H1 (cell line): ENCODE data around the gene DNMT3L. TPM values are rescaled to one million over a fixed set of nuclear protein-coding genes. Genes with fewer than 3 reads are reported as not detected.

ENCODE experiments used
- CHD2 ChIP-seq: IDR thresholded peaks from 2 replicates; pipeline ENCODE4 v1.6.1; 2012; ENCODE audit warnings: low read length, improper control_type of control experiment
- JUN ChIP-seq: IDR thresholded peaks from 2 replicates; pipeline ENCODE4 v1.6.1; 2011; ENCODE audit warnings: low read depth, mild to moderate bottlenecking, improper control_type of control experiment, low read length
- KDM5A ChIP-seq: fragments of 200-600 bp; IDR thresholded peaks from 2 replicates; pipeline ENCODE4 v1.7.1; 2012; ENCODE audit warnings: mild to moderate bottlenecking, low read length, inconsistent platforms, mixed read lengths
- MAFK ChIP-seq: IDR thresholded peaks from 2 replicates; pipeline ENCODE4 v1.6.1; 2012; ENCODE audit warnings: low read depth, mild to moderate bottlenecking, improper control_type of control experiment, low read length
- NRF1 ChIP-seq: IDR thresholded peaks from 2 replicates; pipeline ENCODE4 v1.6.1; 2011; ENCODE audit warnings: mild to moderate bottlenecking, low read depth, low read length, improper control_type of control experiment
- polyA plus RNA-seq, 7 experiments: library from polyadenylated mRNA; depleted of rRNA in 3 of 7; stranded (reverse) in 5 of 7; unstranded in 2 of 7; fragments of >200 nt in 5 of 7; fragments of 200-250 nt in 2 of 7; gene quantifications; 1 replicate in 5 of 7; 2 replicates in 1 of 7; 4 replicates in 1 of 7; pipeline versions ENCODE4 v1.2.1 to v1.2.3, GENCODE V29; 2011 to 2013; ENCODE audit warnings: missing spikeins in 2 of 7, mixed read lengths in 2 of 7
- total RNA-seq: library from RNA; stranded (reverse); fragmentation: NEBNext Ultra II Directional; extraction: Animal tissue kit (Norgen Biotek cat#: 25700); gene quantifications from 2 replicates; pipeline ENCODE4 v1.2.1, GENCODE V29; 2021
- TF ChIP-seq, protein P1 (sequence below): fragments of 300-600 bp; sonication (generic); IDR thresholded peaks from 2 replicates; pipeline ENCODE4 v1.7.1; 2012; ENCODE audit warnings: low read length, moderate library complexity, mild to moderate bottlenecking, inconsistent platforms; ENCODE audit not compliant: insufficient replicate concordance
- TF ChIP-seq, protein P2 (sequence below), 3 experiments: IDR thresholded peaks; 1 replicate in 2 of 3; 2 replicates in 1 of 3; pipeline versions ENCODE4 v1.5.1 to v1.6.1; 2011; ENCODE audit warnings: low read length in 3 of 3, mild to moderate bottlenecking in 3 of 3, inconsistent platforms in 2 of 3, low read depth in 1 of 3, moderate library complexity in 1 of 3; ENCODE audit not compliant: insufficient read depth in 1 of 3; ENCODE audit errors: control extremely low read depth in 1 of 3

DNMT3L gene
- total and polyA plus RNA-seq, 2 of the 8 experiments (the other 6 are each of a cell fraction or from before 2014, with no cell fraction given), result 0.06 TPM; not detected in 1

DNA sequence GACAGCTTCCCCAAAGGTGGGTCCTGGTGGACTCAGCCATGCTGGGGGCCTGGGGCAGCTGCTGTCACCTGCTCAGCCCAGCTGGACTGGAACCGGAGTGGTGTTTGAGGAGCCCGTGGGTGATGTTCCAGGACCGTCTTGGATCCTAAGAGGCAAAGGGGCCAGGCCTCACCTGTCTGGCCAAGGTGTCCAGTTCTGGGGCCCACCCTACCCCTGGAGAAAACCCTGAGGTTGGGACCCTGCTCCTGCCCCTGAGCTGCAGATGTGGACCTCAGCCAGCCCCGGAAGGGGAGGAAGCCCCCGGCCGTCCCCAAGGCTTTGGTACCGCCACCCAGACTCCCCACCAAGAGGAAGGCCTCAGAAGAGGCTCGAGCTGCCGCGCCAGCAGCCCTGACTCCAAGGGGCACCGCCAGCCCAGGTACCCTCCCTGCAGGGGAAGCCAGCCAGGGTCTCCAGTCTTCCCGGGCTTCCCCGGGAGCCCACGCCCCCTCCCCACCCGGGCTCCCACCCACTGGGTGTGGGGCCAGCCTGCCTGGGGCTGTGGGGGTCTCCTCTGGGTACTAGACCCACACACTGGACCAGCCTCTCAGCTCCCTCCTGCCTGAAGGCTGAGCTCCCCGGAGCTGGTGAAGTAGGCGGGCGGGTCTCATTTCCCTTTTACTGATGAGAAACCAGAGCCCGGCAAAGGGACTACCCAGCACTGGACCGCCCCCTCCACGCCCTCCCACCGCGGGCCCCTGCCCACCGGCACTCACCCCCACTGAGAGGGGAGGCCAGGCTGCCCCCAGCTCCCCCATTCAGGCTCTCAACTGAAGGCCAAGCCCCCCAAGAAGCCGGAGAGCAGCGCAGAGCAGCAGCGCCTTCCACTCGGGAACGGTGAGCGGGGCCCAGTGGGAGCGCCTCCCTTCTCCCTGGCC lies 25.3 kb upstream of the DNMT3L start (continued):
- TF ChIP-seq, protein P1, sequence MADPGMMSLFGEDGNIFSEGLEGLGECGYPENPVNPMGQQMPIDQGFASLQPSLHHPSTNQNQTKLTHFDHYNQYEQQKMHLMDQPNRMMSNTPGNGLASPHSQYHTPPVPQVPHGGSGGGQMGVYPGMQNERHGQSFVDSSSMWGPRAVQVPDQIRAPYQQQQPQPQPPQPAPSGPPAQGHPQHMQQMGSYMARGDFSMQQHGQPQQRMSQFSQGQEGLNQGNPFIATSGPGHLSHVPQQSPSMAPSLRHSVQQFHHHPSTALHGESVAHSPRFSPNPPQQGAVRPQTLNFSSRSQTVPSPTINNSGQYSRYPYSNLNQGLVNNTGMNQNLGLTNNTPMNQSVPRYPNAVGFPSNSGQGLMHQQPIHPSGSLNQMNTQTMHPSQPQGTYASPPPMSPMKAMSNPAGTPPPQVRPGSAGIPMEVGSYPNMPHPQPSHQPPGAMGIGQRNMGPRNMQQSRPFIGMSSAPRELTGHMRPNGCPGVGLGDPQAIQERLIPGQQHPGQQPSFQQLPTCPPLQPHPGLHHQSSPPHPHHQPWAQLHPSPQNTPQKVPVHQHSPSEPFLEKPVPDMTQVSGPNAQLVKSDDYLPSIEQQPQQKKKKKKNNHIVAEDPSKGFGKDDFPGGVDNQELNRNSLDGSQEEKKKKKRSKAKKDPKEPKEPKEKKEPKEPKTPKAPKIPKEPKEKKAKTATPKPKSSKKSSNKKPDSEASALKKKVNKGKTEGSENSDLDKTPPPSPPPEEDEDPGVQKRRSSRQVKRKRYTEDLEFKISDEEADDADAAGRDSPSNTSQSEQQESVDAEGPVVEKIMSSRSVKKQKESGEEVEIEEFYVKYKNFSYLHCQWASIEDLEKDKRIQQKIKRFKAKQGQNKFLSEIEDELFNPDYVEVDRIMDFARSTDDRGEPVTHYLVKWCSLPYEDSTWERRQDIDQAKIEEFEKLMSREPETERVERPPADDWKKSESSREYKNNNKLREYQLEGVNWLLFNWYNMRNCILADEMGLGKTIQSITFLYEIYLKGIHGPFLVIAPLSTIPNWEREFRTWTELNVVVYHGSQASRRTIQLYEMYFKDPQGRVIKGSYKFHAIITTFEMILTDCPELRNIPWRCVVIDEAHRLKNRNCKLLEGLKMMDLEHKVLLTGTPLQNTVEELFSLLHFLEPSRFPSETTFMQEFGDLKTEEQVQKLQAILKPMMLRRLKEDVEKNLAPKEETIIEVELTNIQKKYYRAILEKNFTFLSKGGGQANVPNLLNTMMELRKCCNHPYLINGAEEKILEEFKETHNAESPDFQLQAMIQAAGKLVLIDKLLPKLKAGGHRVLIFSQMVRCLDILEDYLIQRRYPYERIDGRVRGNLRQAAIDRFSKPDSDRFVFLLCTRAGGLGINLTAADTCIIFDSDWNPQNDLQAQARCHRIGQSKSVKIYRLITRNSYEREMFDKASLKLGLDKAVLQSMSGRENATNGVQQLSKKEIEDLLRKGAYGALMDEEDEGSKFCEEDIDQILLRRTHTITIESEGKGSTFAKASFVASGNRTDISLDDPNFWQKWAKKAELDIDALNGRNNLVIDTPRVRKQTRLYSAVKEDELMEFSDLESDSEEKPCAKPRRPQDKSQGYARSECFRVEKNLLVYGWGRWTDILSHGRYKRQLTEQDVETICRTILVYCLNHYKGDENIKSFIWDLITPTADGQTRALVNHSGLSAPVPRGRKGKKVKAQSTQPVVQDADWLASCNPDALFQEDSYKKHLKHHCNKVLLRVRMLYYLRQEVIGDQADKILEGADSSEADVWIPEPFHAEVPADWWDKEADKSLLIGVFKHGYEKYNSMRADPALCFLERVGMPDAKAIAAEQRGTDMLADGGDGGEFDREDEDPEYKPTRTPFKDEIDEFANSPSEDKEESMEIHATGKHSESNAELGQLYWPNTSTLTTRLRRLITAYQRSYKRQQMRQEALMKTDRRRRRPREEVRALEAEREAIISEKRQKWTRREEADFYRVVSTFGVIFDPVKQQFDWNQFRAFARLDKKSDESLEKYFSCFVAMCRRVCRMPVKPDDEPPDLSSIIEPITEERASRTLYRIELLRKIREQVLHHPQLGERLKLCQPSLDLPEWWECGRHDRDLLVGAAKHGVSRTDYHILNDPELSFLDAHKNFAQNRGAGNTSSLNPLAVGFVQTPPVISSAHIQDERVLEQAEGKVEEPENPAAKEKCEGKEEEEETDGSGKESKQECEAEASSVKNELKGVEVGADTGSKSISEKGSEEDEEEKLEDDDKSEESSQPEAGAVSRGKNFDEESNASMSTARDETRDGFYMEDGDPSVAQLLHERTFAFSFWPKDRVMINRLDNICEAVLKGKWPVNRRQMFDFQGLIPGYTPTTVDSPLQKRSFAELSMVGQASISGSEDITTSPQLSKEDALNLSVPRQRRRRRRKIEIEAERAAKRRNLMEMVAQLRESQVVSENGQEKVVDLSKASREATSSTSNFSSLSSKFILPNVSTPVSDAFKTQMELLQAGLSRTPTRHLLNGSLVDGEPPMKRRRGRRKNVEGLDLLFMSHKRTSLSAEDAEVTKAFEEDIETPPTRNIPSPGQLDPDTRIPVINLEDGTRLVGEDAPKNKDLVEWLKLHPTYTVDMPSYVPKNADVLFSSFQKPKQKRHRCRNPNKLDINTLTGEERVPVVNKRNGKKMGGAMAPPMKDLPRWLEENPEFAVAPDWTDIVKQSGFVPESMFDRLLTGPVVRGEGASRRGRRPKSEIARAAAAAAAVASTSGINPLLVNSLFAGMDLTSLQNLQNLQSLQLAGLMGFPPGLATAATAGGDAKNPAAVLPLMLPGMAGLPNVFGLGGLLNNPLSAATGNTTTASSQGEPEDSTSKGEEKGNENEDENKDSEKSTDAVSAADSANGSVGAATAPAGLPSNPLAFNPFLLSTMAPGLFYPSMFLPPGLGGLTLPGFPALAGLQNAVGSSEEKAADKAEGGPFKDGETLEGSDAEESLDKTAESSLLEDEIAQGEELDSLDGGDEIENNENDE, result no peak
- TF ChIP-seq CHD2 (no peak), NRF1 (no peak), KDM5A (no peak), JUN (no peak), MAFK (no peak)
- TF ChIP-seq, protein P2, sequence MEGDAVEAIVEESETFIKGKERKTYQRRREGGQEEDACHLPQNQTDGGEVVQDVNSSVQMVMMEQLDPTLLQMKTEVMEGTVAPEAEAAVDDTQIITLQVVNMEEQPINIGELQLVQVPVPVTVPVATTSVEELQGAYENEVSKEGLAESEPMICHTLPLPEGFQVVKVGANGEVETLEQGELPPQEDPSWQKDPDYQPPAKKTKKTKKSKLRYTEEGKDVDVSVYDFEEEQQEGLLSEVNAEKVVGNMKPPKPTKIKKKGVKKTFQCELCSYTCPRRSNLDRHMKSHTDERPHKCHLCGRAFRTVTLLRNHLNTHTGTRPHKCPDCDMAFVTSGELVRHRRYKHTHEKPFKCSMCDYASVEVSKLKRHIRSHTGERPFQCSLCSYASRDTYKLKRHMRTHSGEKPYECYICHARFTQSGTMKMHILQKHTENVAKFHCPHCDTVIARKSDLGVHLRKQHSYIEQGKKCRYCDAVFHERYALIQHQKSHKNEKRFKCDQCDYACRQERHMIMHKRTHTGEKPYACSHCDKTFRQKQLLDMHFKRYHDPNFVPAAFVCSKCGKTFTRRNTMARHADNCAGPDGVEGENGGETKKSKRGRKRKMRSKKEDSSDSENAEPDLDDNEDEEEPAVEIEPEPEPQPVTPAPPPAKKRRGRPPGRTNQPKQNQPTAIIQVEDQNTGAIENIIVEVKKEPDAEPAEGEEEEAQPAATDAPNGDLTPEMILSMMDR (IDR thresholded peaks at IDR 0.05; ENCODE audit: control extremely low read depth in 1 of 3, insufficient read depth in 1 of 3, low read depth in 1 of 3, low read length in 3 of 3), result no peak
